H1 (cell line): ENCODE measurements around the gene TAS1R3. TPM values are rescaled to one million over a fixed set of nuclear protein-coding genes. Genes with fewer than 3 reads are reported as not detected.

Experiments used
- CTBP2 ChIP-seq: IDR thresholded peaks from 2 replicates; pipeline ENCODE4 v1.7.0; 2011; ENCODE audit warnings: borderline replicate concordance, mild to moderate bottlenecking, moderate library complexity, mixed read lengths, low read length; ENCODE audit not compliant: insufficient read depth, insufficient read length
- RAD21 ChIP-seq, 2 experiments: IDR thresholded peaks in 1 of 2; conservative IDR thresholded peaks in 1 of 2; 2 replicates each; pipeline ENCODE4 v1.6.1; 2011; ENCODE audit warnings: low read depth in 2 of 2, low read length in 2 of 2, improper control_type of control experiment in 1 of 2, inconsistent platforms in 1 of 2, mild to moderate bottlenecking in 1 of 2, moderate library complexity in 1 of 2
- SAP30 ChIP-seq: fragments of 300-600 bp; sonication (generic); IDR thresholded peaks from 2 replicates; pipeline ENCODE4 v1.7.1; 2012; ENCODE audit warnings: low read length, moderate library complexity, mild to moderate bottlenecking, inconsistent platforms; ENCODE audit not compliant: insufficient read depth, insufficient replicate concordance
- TAF1 ChIP-seq: IDR thresholded peaks from 2 replicates; pipeline ENCODE4 v1.6.1; 2011; ENCODE audit warnings: mild to moderate bottlenecking, low read depth, low read length
- polyA plus RNA-seq, 7 experiments: library from polyadenylated mRNA; depleted of rRNA in 3 of 7; stranded (reverse) in 5 of 7; unstranded in 2 of 7; fragments of >200 nt in 5 of 7; fragments of 200-250 nt in 2 of 7; gene quantifications; 1 replicate in 5 of 7; 2 replicates in 1 of 7; 4 replicates in 1 of 7; pipeline versions ENCODE4 v1.2.1 to v1.2.3, GENCODE V29; 2011 to 2013; ENCODE audit warnings: missing spikeins in 2 of 7, mixed read lengths in 2 of 7
- total RNA-seq: library from RNA; stranded (reverse); fragmentation: NEBNext Ultra II Directional; extraction: Animal tissue kit (Norgen Biotek cat#: 25700); gene quantifications from 2 replicates; pipeline ENCODE4 v1.2.1, GENCODE V29; 2021

Gene TAS1R3
- total and polyA plus RNA-seq, 2 of the 8 experiments (the other 6 are each of a cell fraction or from before 2014, with no cell fraction given): 0.03 to 0.19 TPM

- TF ChIP-seq RAD21 (IDR thresholded peaks at IDR 0.05 in 1 of 2, conservative IDR thresholded peaks at IDR 0.05 in 1 of 2; ENCODE audit: low read depth in 2 of 2, low read length in 2 of 2): no peak
- TF ChIP-seq SAP30: no peak
- TF ChIP-seq TAF1: no peak
- no peak for TF ChIP-seq CTBP2
These were observed 33.2 kb downstream of the TAS1R3 start (continued) for GRCh38 chr1:1364266-1364665.
